Smooth muscle cell (in vitro differentiated cells): Measurements from ENCODE around the gene NFX1. TPM values are rescaled to one million over a fixed set of nuclear protein-coding genes. Genes with fewer than 3 reads are reported as not detected.
A peak's percentile ranks its signal among the peaks of the same experiment; 100 is the strongest.

ENCODE experiments used
- DNase-seq: peaks from one replicate; lab custom pipeline; 2025; ENCODE audit not compliant: unreplicated experiment; lab: John Stamatoyannopoulos, UW
- H2AFZ ChIP-seq: fragments of 200-600 bp; sonication (generic); 2 replicates; pipeline ENCODE4 v1.6.0; 2016; ENCODE audit warnings: antibody characterized with exemption, low read depth, mild to moderate bottlenecking
- H3F3A ChIP-seq: fragments of 200-600 bp; sonication (generic); 2 replicates; pipeline ENCODE4 v1.6.0; 2017; ENCODE audit warnings: antibody characterized with exemption, low read depth
- H3K27ac ChIP-seq: fragments of 200-600 bp; sonication (generic); 2 replicates; pipeline ENCODE4 v1.5.1; 2016; ENCODE audit warnings: low read depth, mild to moderate bottlenecking
- H3K27me3 ChIP-seq: fragments of 200-600 bp; sonication (generic); 2 replicates; pipeline ENCODE4 v1.6.1; 2016; ENCODE audit warnings: low read depth, mild to moderate bottlenecking
- H3K36me3 ChIP-seq: fragments of 200-600 bp; sonication (generic); 2 replicates; pipeline ENCODE4 v1.5.1; 2016; ENCODE audit warnings: low read depth
- H3K4me1 ChIP-seq: fragments of 200-600 bp; sonication (generic); 2 replicates; pipeline ENCODE4 v1.5.1; 2016; ENCODE audit warnings: low read depth
- H3K4me2 ChIP-seq: fragments of 200-600 bp; sonication (generic); 2 replicates; pipeline ENCODE4 v1.6.0; 2016; ENCODE audit warnings: mild to moderate bottlenecking
- H3K4me3 ChIP-seq: fragments of 200-600 bp; sonication (generic); 2 replicates; pipeline ENCODE4 v1.5.1; 2016; ENCODE audit warnings: mild to moderate bottlenecking
- H3K79me2 ChIP-seq: fragments of 200-600 bp; sonication (generic); 2 replicates; pipeline ENCODE4 v1.6.0; 2016; ENCODE audit warnings: low read depth, mild to moderate bottlenecking
- H3K9ac ChIP-seq: fragments of 200-600 bp; sonication (generic); 2 replicates; pipeline ENCODE4 v1.6.0; 2016; ENCODE audit warnings: low read depth
- H3K9me3 ChIP-seq: fragments of 200-600 bp; sonication (generic); replicated peaks from 2 replicates; pipeline ENCODE4 v1.5.1; 2016; ENCODE audit warnings: low read depth
- H4K20me1 ChIP-seq: fragments of 200-600 bp; sonication (generic); 2 replicates; pipeline ENCODE4 v1.6.0; 2016; ENCODE audit warnings: low read depth
- CTCF ChIP-seq: fragments of 200-600 bp; sonication (generic); IDR thresholded peaks from 2 replicates; pipeline ENCODE4 v1.5.1; 2017; ENCODE audit warnings: borderline replicate concordance, mild to moderate bottlenecking, antibody characterized with exemption; ENCODE audit not compliant: insufficient read depth, poor library complexity, severe bottlenecking
- WGBS: methylation state at CpG from one replicate; pipeline ENCODE4 v1.1.7; 2016; ENCODE audit warnings: low lambda C conversion rate; 5-methylcytosine and 5-hydroxymethylcytosine counted together
- polyA plus RNA-seq: library from polyadenylated mRNA; unstranded; fragments of >200 nt; fragmentation: Nextera tagmentation; extraction: Ambion mirVana; gene quantifications from 2 replicates; pipeline ENCODE4 v1.2.1, GENCODE V29; 2016
- total RNA-seq: library from RNA; depleted of rRNA; stranded (reverse); fragments of >200 nt; gene quantifications from 2 replicates; pipeline ENCODE4 v1.2.3, GENCODE V29; 2014

NFX1 gene
- total and polyA plus RNA-seq, 2 experiments from 2014 or later, result 19.3 to 22.8 TPM

- Histone ChIP-seq H3K79me2 (no peaks in the 10 kb centered on the region), H3K4me1 (peaks cover 5% of the 10 kb centered on the region), H3K4me2 (peak overlapping the region; percentile 64), H3K9me3 (no peaks in the 10 kb centered on the region), H2AFZ (no peak overlapping the region), H3F3A (peaks cover 19% of the 10 kb centered on the region), H3K9ac (peak overlapping the region; percentile 92), H3K27ac (peak overlapping the region; percentile 99), H3K36me3 (peaks cover 24% of the 10 kb centered on the region), H4K20me1 (no peaks in the 10 kb centered on the region), H3K4me3 (no peak overlapping the region), H3K27me3 (no peaks in the 10 kb centered on the region)
- no peak for DNase-seq
- 30% methylated on average over 1 of the region's 1 CpG for WGBS
- TF ChIP-seq CTCF, result no peak
Measured at GRCh38 chr9:33320230-33320567, 29.9 kb downstream of the NFX1 start.

GRCh38 chr9:33320568-33321261 is 30.4 kb downstream of the NFX1 start:
- DNase-seq, result no peak

GRCh38 chr9:33329117-33329563 is 38.8 kb downstream of the NFX1 start:
- 72% methylated on average over 4 of the region's 4 CpGs for WGBS
- DNase-seq, result no peak

More at GRCh38 chr9:33320568-33321261, 30.4 kb downstream of the NFX1 start:
- Histone ChIP-seq H2AFZ (peak overlapping the region; percentile 13), H4K20me1 (no peaks in the 10 kb centered on the region), H3K9ac (peak overlapping the region; percentile 92), H3K79me2 (no peaks in the 10 kb centered on the region), H3K4me3 (no peak overlapping the region), H3K27ac (peak overlapping the region; percentile 99), H3K36me3 (peaks cover 24% of the 10 kb centered on the region), H3K9me3 (no peaks in the 10 kb centered on the region), H3K27me3 (no peaks in the 10 kb centered on the region), H3F3A (peaks cover 19% of the 10 kb centered on the region), H3K4me2 (peak overlapping the region; percentile 73), H3K4me1 (peaks cover 5% of the 10 kb centered on the region)
- TF ChIP-seq CTCF, result no peak
- WGBS, result 18% methylated on average over 2 of the region's 2 CpGs

More at GRCh38 chr9:33329117-33329563, 38.8 kb downstream of the NFX1 start:
- no peaks in the 10 kb centered on the region for H3K9me3 ChIP-seq
- no peaks in the 10 kb centered on the region for H3K27me3 ChIP-seq
- no peaks in the 10 kb centered on the region for H3K79me2 ChIP-seq
- peaks cover 7% of the 10 kb centered on the region for H3K36me3 ChIP-seq
- TF ChIP-seq CTCF, result no peak
- no peak overlapping the region for H2AFZ ChIP-seq
- no peak overlapping the region for H3K9ac ChIP-seq
- peak overlapping the region; percentile 62 for H3K27ac ChIP-seq
- peak overlapping the region; percentile 11 for H3K4me2 ChIP-seq
- H3F3A ChIP-seq, result no peaks in the 10 kb centered on the region
- H3K4me1 ChIP-seq, result no peaks in the 10 kb centered on the region
- H3K4me3 ChIP-seq, result no peak overlapping the region
- no peaks in the 10 kb centered on the region for H4K20me1 ChIP-seq
